ENCODE data around the gene PPP2R1A.
"Not testable (repeated sequence)": the region's sequence is repeated elsewhere in the genome, so short reads cannot be mapped to it uniquely, and the experiment has no call there.

PPP2R1A gene

DNA sequence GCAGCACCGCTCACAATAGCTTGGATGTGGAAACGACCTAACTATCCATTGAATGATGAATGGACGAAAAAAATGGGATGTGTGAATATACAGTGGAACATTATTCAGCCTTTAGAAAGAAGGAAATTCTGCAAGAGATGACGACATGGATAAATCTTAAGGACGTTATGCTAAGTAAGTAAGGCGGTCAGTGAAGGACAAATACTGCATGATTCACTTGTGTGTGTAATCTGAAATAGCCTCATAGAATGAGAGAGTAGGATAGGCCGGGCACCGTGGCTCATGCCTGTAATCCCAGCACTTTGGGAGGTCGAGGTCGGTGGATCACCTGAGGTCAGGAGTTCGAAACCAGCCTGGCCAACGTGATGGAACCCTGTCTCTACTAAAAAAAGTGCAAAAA, 54.2 kb downstream of the PPP2R1A start:
- DNase-seq (ENCODE audit: low read depth), result no peak

DNA sequence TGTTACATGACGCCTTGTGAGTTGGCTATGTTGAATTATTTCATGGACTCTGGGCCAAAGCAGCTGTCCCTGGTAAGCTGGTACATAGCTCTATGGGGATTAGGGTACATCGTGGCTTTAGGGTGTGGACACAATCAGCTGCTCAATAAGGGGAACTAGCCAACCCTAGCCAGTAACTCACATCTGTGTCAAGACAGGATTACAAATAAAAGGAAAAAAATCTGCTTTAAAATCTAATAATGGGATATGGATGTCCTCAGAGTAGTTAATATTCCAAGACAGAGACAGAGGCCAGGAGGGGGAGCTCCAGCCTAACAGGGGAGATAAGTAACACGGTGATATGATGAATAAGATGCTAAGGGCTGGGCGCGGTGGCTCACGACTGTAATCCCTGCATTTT, 58.4 kb downstream of the PPP2R1A start:
- DNase-seq (ENCODE audit: low read depth), result peak; percentile 57

DNA sequence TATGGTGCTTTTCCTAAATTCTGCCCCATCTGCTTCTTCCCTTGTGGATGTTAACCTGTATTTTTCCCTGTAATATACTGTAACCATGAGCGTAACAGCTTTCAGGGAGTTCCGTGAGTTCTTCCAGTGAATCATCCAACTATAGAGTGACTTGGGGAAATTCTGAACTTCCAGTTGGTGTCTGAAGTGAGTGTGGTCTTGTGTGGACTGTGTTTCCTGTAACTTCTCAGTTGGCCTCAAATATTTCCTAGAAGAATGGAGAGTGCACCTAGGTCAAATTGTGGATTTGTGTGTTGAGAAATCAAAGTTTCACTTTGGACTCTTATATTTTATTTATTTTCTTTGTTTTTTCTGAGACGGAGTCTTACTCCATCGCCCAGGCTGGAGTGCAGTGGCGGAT, 68.6 kb downstream of the PPP2R1A start:
- DNase-seq (ENCODE audit: low read depth), result no peak

DNA sequence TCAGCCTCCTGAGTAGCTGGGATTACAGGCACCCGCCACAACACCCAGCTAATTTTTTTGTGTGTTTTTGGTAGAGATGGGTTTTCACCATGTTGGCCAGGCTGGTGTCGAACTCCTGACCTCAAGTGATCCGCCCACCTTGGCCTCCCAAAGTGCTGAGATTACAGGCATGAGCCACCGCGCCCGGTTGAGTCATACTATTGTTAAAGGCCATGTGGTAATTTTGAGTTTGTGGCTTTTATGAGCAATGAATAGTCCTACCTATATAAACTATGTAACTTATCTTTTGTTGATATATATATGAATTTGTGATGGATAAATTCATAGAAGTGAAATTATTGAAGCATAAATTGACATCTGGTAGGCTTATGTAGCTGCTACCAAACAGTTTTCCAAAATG, 75.7 kb downstream of the PPP2R1A start:
- DNase-seq (ENCODE audit: low read depth), result not testable (repeated sequence)

DNA sequence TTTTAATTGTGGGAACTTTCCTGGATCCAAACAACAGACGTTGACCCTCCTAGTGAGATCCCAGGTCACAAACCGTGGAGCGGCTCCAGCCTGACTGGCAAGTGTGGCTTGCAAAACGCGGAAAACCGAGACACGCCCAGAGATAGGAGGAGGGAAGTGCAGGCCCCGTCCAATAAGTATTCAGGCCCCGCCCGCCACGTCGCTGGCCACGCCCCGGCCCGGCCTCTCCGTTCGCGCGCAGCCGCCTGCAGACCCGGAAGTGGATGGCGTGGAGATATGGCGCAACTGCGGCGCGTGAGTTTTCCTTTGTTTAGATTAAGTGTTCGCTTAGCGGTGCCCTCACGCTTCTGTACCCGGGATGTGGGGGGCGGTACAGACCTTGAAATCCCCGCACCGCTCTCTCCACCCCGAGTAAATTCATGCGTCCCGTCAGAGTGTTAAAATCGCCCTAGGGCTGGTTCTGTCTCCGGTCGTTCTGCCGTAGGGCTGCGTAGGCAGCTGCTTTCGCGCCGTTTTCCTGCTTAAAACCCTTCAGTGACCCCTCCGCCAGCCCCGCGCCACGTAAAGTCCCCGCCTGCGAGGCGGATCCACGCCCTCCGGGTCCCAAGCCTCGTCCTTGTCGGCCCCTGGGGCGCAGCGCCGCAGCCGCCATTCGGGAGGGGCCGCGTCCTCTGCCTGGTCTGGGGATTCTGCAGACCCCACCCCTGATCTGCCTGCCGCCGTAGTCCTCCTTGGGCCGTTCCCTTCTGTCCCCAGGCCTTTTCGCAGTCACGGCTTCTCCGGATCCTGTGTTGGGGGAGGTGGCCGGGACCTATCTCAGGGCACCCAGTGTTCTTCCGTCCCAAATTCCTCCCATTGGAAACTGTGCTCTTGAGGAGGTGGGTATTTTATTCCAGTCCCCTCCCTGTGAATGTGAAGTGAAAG, 79.7 kb downstream of the PPP2R1A start, which contains the start of gene ZNF766:
Gene ZNF766 (plus strand): TSS at position 250 of the 924 bp plus-strand sequence. CDS start 27 bp downstream, at position 277.
- peak; percentile 95 for DNase-seq (ENCODE audit: low read depth)

DNA sequence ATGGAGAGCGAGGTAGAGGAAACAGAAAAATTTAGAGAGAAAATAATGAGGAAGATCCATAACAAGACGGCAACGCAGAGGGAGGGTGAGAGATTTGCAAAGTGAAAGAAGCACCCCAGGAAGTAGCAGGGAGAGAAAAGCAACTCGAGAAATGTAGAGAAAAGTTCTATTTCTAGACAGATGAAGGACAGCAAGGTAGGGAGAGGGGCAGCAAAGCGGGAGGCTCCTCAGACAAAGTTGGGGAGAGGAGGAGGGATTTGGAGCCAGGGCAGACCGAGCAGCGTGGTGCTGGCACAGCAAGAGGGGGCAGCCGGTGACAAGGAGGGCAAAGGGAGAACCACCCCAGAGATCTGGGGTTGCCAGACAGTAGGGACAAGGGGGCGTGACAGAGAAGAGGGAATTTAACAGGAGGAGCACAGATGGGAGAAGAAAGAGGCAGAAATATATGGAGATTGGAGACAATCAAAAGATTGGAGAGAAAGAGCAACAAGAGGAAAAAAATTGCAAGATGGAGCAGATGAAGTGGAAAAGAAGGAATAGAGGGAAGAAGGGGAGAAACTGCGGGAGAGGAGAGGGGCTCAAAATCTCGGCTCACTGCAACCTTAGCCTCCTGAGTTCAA, 80.5 kb downstream of the PPP2R1A start:
- DNase-seq (ENCODE audit: low read depth), result peak; percentile 36

DNA sequence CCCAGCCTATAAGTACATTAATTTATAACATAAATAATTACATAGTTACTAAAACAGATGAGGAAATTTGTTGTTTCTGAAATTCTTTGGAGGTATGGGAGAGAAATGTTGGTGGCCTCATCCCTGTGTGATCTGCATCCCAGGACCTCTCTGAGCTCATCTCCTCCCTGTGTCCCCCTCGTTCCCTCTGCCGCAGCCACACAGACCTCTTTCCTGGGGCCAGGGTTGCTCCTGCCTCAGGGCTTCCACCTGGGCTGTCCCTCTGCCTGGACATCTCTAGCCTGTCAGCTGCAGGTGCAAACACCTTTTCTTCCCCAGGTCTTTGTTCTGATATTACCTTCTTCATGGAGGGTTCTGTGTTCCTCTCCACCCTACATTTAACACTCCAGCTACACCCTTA, 83.4 kb downstream of the PPP2R1A start:
- DNase-seq (ENCODE audit: low read depth), result no peak

DNA sequence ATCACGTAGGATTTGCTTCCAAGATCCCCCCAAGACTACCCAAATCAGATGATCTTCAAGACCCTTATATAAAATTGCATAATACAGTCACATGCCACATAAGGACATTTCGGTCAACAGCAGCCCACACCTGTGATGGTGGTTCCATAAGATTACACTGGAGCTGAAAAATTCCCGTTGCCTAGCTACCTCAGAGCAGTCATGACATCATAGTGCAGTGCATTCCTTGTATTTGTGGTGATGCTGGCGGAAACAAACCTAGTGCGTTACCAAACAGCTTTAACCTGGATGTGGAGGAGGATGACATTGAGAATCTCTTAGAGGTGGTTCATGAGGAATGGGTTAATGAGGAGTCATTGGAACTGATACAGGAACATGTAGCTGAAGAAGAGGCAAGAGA, 84.3 kb downstream of the PPP2R1A start:
- no peak for DNase-seq (ENCODE audit: low read depth)

DNA sequence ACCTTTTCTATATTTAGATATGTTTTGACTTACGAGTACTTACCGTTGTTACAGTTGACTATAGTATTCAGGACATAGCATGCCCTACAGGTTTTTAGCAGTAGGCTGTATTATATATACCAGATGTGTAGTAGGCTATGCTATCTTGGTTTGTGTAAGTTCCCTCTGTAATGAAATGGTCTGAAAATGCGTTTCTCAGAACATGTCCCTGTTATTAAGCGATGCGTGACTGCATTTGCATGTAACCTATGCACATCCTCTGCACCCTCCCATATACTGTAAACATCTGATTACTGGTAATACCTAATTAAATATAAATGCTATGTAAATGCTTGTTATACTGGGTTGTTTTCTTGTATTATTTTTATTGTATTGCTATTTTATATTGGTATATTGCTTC, 86.1 kb downstream of the PPP2R1A start:
- DNase-seq (ENCODE audit: low read depth), result no peak

DNA sequence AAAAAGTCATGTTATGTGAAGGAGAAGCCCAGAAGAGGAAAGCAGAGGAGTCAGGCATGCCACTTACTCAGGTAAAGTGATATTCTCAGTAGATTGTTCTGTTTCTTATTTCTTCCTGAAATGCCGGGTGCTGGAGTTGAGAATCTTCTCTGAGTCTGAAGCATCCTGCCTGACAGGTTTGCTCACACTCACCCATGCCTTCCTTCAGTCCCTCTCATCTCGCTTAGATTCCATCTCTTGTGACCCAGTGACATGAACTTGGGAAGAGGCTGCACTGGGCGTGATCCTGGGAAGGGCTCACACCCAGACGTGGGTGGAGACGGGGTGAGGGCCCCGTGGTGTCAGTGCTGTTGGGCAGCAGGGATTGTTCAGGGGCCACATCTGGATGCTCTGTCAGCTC, 87.6 kb downstream of the PPP2R1A start:
- no peak for DNase-seq (ENCODE audit: low read depth)

Measured in EH (cell line).